Mesenchymal stem cell (in vitro differentiated cells and primary cell): ENCODE results near the gene TDRD7.

ENCODE experiments used
- DNase-seq: peaks from one replicate; pipeline ENCODE4 v3.0.0-alpha.2; 2013
- H2AFZ ChIP-seq: one replicate; pipeline ENCODE4 v1.6.1; 2013; ENCODE audit warnings: low read depth, mild to moderate bottlenecking, control low read depth, inconsistent platforms, low read length, moderate library complexity
- H2AK5ac ChIP-seq: 2 replicates; pipeline ENCODE4 v1.6.1; 2013; ENCODE audit warnings: low read length, moderate library complexity, mild to moderate bottlenecking, inconsistent platforms; ENCODE audit not compliant: severe bottlenecking
- H2BK120ac ChIP-seq: one replicate; pipeline ENCODE4 v1.6.1; 2013; ENCODE audit warnings: low read depth, mild to moderate bottlenecking, inconsistent platforms, low read length, moderate library complexity
- H2BK12ac ChIP-seq, 2 experiments: one replicate each; pipeline ENCODE4 v1.6.1; 2013; ENCODE audit warnings: inconsistent platforms in 2 of 2, low read length in 2 of 2, mild to moderate bottlenecking in 2 of 2, moderate library complexity in 2 of 2, control low read depth in 1 of 2
- H2BK15ac ChIP-seq: one replicate; pipeline ENCODE4 v1.6.1; 2013; ENCODE audit warnings: mild to moderate bottlenecking, low read depth, inconsistent platforms; ENCODE audit not compliant: poor library complexity, severe bottlenecking
- H2BK5ac ChIP-seq: 2 replicates; pipeline ENCODE4 v1.6.1; 2013; ENCODE audit warnings: low read depth, mild to moderate bottlenecking, low read length, control low read depth, inconsistent platforms; ENCODE audit not compliant: poor library complexity, severe bottlenecking
- H3K14ac ChIP-seq, 2 experiments: one replicate each; pipeline ENCODE4 v1.6.1; 2013; ENCODE audit warnings: inconsistent platforms in 2 of 2, low read length in 2 of 2, control low read depth in 1 of 2, mild to moderate bottlenecking in 1 of 2, moderate library complexity in 1 of 2
- H3K18ac ChIP-seq, 2 experiments: one replicate each; pipeline ENCODE4 v1.6.1; 2013; ENCODE audit warnings: inconsistent platforms in 2 of 2, low read length in 2 of 2, control low read depth in 1 of 2, low read depth in 1 of 2, mild to moderate bottlenecking in 1 of 2
- H3K23ac ChIP-seq, 2 experiments: one replicate each; pipeline ENCODE4 v1.6.1; 2013; ENCODE audit warnings: inconsistent platforms in 2 of 2, low read length in 2 of 2, mild to moderate bottlenecking in 2 of 2, moderate library complexity in 2 of 2, control low read depth in 1 of 2
- H3K27ac ChIP-seq: 2 replicates; pipeline ENCODE4 v1.5.1; 2013; ENCODE audit warnings: mild to moderate bottlenecking, moderate library complexity, low read length, control low read depth, inconsistent platforms; ENCODE audit not compliant: poor library complexity, severe bottlenecking
- H3K27me3 ChIP-seq, 2 experiments: 2 replicates each; pipeline versions ENCODE4 v1.6.1 to v1.7.0; 2013; ENCODE audit warnings: low read length in 2 of 2, mild to moderate bottlenecking in 2 of 2, moderate library complexity in 2 of 2, control low read depth in 1 of 2, inconsistent platforms in 1 of 2; ENCODE audit not compliant: control insufficient read depth in 1 of 2, insufficient read depth in 1 of 2
- H3K36me3 ChIP-seq, 2 experiments: 2 replicates each; pipeline versions ENCODE4 v1.6.1 to v1.7.0; 2013; ENCODE audit warnings: low read length in 2 of 2, control low read depth in 1 of 2, inconsistent platforms in 1 of 2, low read depth in 1 of 2, mild to moderate bottlenecking in 1 of 2; ENCODE audit not compliant: insufficient read depth in 2 of 2, control insufficient read depth in 1 of 2
- H3K4ac ChIP-seq, 2 experiments: one replicate each; pipeline ENCODE4 v1.6.1; 2013; ENCODE audit warnings: inconsistent platforms in 2 of 2, low read length in 2 of 2, mild to moderate bottlenecking in 2 of 2, moderate library complexity in 2 of 2, control low read depth in 1 of 2, low read depth in 1 of 2
- H3K4me1 ChIP-seq: 2 replicates; pipeline ENCODE4 v1.6.1; 2013; ENCODE audit warnings: low read depth, low read length, control low read depth; ENCODE audit not compliant: control insufficient read depth, insufficient read depth
- H3K4me2 ChIP-seq: 2 replicates; pipeline ENCODE4 v1.6.1; 2013; ENCODE audit warnings: low read length, mild to moderate bottlenecking, inconsistent platforms; ENCODE audit not compliant: poor library complexity, severe bottlenecking
- H3K4me3 ChIP-seq, 2 experiments: 2 replicates each; pipeline versions ENCODE4 v1.5.1 to v1.7.0; 2013; ENCODE audit warnings: low read length in 2 of 2, mild to moderate bottlenecking in 2 of 2, control low read depth in 1 of 2, low read depth in 1 of 2; ENCODE audit not compliant: insufficient read depth in 1 of 2
- H3K79me1 ChIP-seq: replicated peaks from 2 replicates; pipeline ENCODE4 v1.6.1; 2013; ENCODE audit warnings: mild to moderate bottlenecking, control low read depth, low read length, inconsistent platforms; ENCODE audit not compliant: poor library complexity, severe bottlenecking
- H3K9ac ChIP-seq: 2 replicates; pipeline ENCODE4 v1.7.0; 2013; ENCODE audit warnings: mild to moderate bottlenecking, low read length, moderate library complexity
- H3K9me3 ChIP-seq: 2 replicates; pipeline ENCODE4 v1.7.0; 2013; ENCODE audit warnings: mild to moderate bottlenecking, low read length; ENCODE audit not compliant: control insufficient read depth
- H4K8ac ChIP-seq: one replicate; pipeline ENCODE4 v1.6.1; 2013; ENCODE audit warnings: inconsistent platforms, mild to moderate bottlenecking, low read length, moderate library complexity
- H4K91ac ChIP-seq: one replicate; pipeline ENCODE4 v1.6.1; 2013; ENCODE audit warnings: mild to moderate bottlenecking, low read length, inconsistent platforms
- WGBS: methylation state at CpG from one replicate; pipeline ENCODE4 v1.1.7; 2013; ENCODE audit warnings: mixed read lengths; 5-methylcytosine and 5-hydroxymethylcytosine counted together

Gene TDRD7

GRCh38 chr9:97531888-97532376 is 120.0 kb downstream of the TDRD7 start:
- no peak overlapping the region for H3K23ac ChIP-seq
- peaks cover 13% of the 10 kb centered on the region for H3K9me3 ChIP-seq
- H2BK15ac ChIP-seq, result peak overlapping the region; percentile 16
- no peaks in the 10 kb centered on the region for H3K4me1 ChIP-seq
- no peak overlapping the region for H2BK12ac ChIP-seq
- H3K27ac ChIP-seq, result no peak overlapping the region
- peak overlapping the region in 1 of 2 experiments; percentile 16 for H3K4ac ChIP-seq
- no peaks in the 10 kb centered on the region for H3K36me3 ChIP-seq
- H2AFZ ChIP-seq, result no peak overlapping the region
- H4K8ac ChIP-seq, result no peak overlapping the region
- no peak overlapping the region for H2AK5ac ChIP-seq
- DNase-seq, result peak; percentile 25
- no peak overlapping the region for H3K4me2 ChIP-seq
- H3K27me3 ChIP-seq, result peaks cover 3 to 15% of the 10 kb centered on the region in 2 experiments
- no peak overlapping the region for H4K91ac ChIP-seq
- H3K18ac ChIP-seq, result no peak overlapping the region
- WGBS, result 56% methylated on average over 9 of the region's 9 CpGs
- no peak overlapping the region for H2BK5ac ChIP-seq
- H2BK120ac ChIP-seq, result no peak overlapping the region
- no peak overlapping the region for H3K4me3 ChIP-seq
- H3K9ac ChIP-seq, result no peak overlapping the region
- no peaks in the 10 kb centered on the region for H3K79me1 ChIP-seq
- H3K14ac ChIP-seq, result no peak overlapping the region

DNA sequence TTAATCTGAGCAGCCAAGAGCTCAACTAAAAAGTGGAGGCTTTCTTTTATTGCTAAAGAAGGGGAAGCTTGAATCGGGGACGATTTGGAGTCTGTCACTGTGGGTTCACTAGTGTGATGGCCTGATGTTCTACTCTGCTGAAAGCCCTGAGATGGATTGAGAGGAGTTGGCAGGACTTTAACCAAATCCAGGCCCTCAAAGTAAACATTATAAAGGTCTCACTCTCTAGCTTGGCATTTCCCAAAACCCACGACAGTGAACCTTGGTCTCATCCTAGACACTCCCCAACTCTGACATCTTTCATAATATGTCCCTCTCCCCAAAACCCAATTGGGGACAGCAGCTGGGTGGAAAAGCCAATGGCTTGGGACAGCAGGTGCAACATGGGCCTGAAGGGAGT is 122.3 kb downstream of the TDRD7 start:
- no peak overlapping the region for H2BK5ac ChIP-seq
- peaks cover 3 to 10% of the 10 kb centered on the region in 2 experiments for H3K27me3 ChIP-seq
- H3K9me3 ChIP-seq, result peaks cover 13% of the 10 kb centered on the region
- H3K9ac ChIP-seq, result no peak overlapping the region
- H4K8ac ChIP-seq, result no peak overlapping the region
- no peak overlapping the region for H3K14ac ChIP-seq
- H3K4me2 ChIP-seq, result no peak overlapping the region
- H3K4ac ChIP-seq, result no peak overlapping the region
- H2BK12ac ChIP-seq, result no peak overlapping the region
- no peak for DNase-seq
- no peaks in the 10 kb centered on the region for H3K36me3 ChIP-seq
- H2BK120ac ChIP-seq, result no peak overlapping the region
- H2AFZ ChIP-seq, result no peak overlapping the region
- no peak overlapping the region for H3K27ac ChIP-seq
- no peak overlapping the region for H3K18ac ChIP-seq
- H2BK15ac ChIP-seq, result no peak overlapping the region
- H3K79me1 ChIP-seq, result no peaks in the 10 kb centered on the region
- no peak overlapping the region for H2AK5ac ChIP-seq
- no peak overlapping the region for H4K91ac ChIP-seq
- H3K23ac ChIP-seq, result no peak overlapping the region
- H3K4me1 ChIP-seq, result no peaks in the 10 kb centered on the region
- no peak overlapping the region for H3K4me3 ChIP-seq
- 82% methylated on average over 1 of the region's 3 CpGs for WGBS

DNA sequence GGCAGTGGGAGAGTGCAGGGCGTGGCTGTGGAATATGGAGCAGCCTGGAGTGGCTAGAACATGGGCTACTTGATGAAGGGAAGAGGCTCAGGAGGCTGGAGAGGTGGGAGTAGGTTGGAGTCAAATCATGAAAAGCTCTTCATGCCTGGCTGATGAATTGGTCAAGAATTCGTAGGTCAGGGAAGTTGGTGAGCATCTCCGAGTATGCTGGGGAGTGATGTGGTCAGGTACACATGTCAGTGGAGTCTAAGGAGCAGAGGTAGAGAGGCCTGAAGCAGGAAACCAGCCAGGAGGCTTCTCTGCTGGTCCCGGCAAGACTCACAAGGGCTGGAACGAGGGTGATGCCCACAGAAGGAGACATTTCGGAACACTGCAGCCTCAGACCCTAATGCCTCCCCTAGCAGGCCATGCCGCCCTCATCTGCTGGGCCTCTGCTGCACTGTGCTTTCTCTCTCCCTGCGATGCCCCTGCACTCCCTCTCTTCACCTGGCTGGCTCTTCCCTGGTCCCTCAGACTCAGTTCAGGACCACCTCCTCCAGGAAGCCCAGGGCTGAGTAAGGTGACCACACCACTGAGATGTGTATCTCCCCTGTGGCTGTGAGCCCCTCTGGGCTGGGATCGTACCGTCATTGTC is 123.2 kb downstream of the TDRD7 start:
- H3K79me1 ChIP-seq, result no peaks in the 10 kb centered on the region
- H3K9me3 ChIP-seq, result peaks cover 13% of the 10 kb centered on the region
- H3K23ac ChIP-seq, result no peak overlapping the region
- no peak overlapping the region for H2BK15ac ChIP-seq
- no peak overlapping the region for H4K8ac ChIP-seq
- H2AFZ ChIP-seq, result no peak overlapping the region
- H3K27me3 ChIP-seq, result peaks cover 3 to 11% of the 10 kb centered on the region in 2 experiments
- no peak overlapping the region for H3K4me3 ChIP-seq
- no peaks in the 10 kb centered on the region for H3K4me1 ChIP-seq
- H3K27ac ChIP-seq, result no peak overlapping the region
- no peak overlapping the region for H3K4ac ChIP-seq
- H4K91ac ChIP-seq, result no peak overlapping the region
- WGBS, result 85% methylated on average over 10 of the region's 10 CpGs
- H3K9ac ChIP-seq, result no peak overlapping the region
- no peak overlapping the region for H3K18ac ChIP-seq
- no peak overlapping the region for H3K4me2 ChIP-seq
- no peak overlapping the region for H2BK12ac ChIP-seq
- H2BK120ac ChIP-seq, result no peak overlapping the region
- H2AK5ac ChIP-seq, result no peak overlapping the region
- H3K14ac ChIP-seq, result no peak overlapping the region
- H3K36me3 ChIP-seq, result no peaks in the 10 kb centered on the region
- H2BK5ac ChIP-seq, result no peak overlapping the region
- DNase-seq, result no peak

GRCh38 chr9:97535771-97536170 is 123.9 kb downstream of the TDRD7 start:
- no peak overlapping the region for H3K23ac ChIP-seq
- no peak overlapping the region for H3K4me3 ChIP-seq
- no peak overlapping the region for H3K9ac ChIP-seq
- no peak overlapping the region for H3K27ac ChIP-seq
- no peak overlapping the region for H4K8ac ChIP-seq
- no peaks in the 10 kb centered on the region for H3K36me3 ChIP-seq
- H4K91ac ChIP-seq, result no peak overlapping the region
- H3K4me1 ChIP-seq, result no peaks in the 10 kb centered on the region
- no peak overlapping the region for H2BK15ac ChIP-seq
- no peak overlapping the region for H2BK5ac ChIP-seq
- H3K9me3 ChIP-seq, result peaks cover 13% of the 10 kb centered on the region
- H3K14ac ChIP-seq, result no peak overlapping the region
- DNase-seq, result no peak
- no peak overlapping the region for H2BK120ac ChIP-seq
- no peak overlapping the region for H3K18ac ChIP-seq
- H3K27me3 ChIP-seq, result peaks cover 3 to 14% of the 10 kb centered on the region in 2 experiments
- no peak overlapping the region for H2AK5ac ChIP-seq
- H3K4ac ChIP-seq, result no peak overlapping the region
- WGBS, result 83% methylated on average over 5 of the region's 5 CpGs
- H3K4me2 ChIP-seq, result no peak overlapping the region
- H2BK12ac ChIP-seq, result no peak overlapping the region
- no peaks in the 10 kb centered on the region for H3K79me1 ChIP-seq
- H2AFZ ChIP-seq, result no peak overlapping the region
